M059J (cell line): ENCODE measurements around the gene SLC6A11. TPM values are rescaled to one million over a fixed set of nuclear protein-coding genes. Genes with fewer than 3 reads are reported as not detected.
A peak's percentile ranks its signal among the peaks of the same experiment; 100 is the strongest.

Experiments
- DNase-seq: peaks from one replicate; pipeline ENCODE4 v3.0.0-alpha.2; 2012; ENCODE audit warnings: low read depth
- total RNA-seq: library from RNA; depleted of rRNA; stranded (reverse); fragments of >200 nt; shearing (Covaris generic); gene quantifications from 2 replicates; pipeline ENCODE4 v1.2.3, GENCODE V29; 2014

SLC6A11 gene
- total RNA-seq, 1 experiment from 2014 or later, result not detected

DNA sequence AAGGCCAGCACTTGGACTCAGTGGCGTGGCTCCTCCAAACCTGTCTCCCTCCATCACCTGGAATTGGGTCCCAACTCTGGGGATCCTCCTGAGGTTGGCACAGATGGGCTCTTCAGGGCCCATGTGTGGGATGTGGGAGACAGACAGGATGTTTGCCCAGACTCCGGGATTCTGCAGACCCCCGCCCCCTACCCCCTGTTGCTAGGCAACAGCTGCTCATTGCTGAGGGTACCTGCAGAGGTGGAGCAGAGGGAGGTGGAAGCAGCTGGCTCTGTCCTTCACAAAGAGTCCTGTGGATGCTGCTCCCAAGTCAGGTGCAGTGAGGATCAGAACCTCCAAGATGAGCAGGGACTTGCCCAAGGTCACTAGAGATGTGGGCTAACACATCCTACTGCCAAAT is 136.5 kb downstream of the SLC6A11 start:
- no peak for DNase-seq

DNA sequence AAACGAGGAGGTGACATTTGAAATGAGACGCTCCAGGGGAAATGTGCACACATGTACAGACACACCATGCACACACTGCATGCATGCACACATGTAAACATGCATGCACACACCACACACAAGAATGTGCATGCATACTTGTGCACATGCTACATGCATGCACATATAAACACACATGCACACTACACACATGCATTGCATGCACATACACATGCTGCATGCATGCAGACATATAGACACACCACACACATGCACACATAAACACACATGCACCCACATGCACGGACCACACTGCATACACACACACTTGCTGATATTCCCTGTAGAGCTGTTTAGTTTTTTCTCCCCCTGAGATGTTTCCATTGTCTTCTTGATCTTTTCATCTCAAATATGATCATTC is 138.7 kb downstream of the SLC6A11 start:
- DNase-seq, result no peak

DNA sequence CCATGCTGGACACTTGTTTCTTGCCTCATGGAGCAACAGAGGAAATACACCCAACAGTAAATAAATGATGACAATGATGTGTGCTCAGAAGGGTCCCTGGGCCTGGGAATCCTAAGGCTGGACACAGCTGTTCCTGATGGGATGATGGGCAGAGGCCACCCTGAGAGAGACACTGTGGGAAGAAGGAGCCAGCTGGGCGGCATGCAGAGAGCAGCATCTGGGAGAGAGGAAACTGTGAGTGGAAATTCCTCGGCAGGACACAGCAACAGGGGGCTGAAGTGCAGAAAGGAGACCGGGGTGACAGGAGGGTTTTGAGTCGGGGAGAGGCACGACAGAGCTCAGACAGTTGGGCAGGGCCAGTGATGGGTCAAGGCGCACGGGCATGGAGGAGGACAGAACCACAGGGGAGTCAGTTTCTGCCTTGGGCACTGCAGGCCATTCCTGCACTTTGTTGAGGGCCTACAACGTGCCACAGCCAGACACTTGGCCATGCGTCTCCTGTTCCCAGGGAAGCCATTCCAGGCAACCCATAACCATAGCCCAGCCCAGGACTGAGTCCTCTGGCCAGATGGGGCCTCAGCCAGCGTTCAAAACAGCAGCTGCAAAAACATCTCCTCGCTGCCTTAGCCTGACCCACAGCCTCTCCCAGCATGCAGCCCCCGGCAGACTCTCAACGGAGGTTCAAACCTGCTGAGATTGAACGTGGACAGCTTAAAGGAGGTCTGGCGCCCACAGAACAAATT is 139.9 kb downstream of the SLC6A11 start:
- DNase-seq, result no peak

DNA sequence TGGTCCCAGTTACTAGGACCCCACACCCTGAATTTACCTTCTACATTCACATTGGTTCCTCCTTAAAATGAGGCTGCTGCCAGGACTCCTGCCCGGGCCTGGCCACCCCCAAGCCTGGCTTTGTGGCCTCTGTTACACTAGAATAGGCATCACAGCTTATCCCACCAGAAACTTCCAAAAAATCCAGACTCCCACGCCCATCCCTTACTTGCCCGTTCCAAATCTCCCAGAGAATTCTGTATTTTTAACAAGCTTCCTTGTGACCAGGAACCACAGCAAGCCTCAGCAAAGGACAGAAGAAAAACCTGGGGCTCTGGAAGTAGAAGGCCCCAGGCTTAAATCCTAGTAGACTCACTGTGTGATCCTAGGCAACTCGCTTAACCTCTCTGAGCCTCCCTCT is 140.5 kb downstream of the SLC6A11 start:
- no peak for DNase-seq

DNA sequence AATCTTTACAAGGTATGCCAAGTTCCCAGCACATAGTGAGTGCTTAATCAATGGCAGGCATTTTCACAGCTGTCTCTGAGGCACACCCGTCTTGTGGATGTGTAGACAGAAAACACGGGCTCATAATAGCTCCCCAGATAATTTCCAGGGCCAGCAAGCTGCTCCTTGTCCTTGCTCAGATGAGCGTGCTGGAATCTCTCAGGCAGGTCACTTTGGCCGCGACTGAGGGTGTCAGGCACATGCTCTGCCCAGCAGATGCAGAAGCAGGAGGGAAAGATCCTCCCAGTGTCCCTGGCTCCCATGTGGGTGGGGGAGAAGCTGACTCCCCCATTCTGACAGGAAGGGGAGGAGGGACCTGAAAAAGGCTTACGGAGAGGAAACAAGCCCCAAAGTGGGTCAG is 141.0 kb downstream of the SLC6A11 start:
- no peak for DNase-seq

DNA sequence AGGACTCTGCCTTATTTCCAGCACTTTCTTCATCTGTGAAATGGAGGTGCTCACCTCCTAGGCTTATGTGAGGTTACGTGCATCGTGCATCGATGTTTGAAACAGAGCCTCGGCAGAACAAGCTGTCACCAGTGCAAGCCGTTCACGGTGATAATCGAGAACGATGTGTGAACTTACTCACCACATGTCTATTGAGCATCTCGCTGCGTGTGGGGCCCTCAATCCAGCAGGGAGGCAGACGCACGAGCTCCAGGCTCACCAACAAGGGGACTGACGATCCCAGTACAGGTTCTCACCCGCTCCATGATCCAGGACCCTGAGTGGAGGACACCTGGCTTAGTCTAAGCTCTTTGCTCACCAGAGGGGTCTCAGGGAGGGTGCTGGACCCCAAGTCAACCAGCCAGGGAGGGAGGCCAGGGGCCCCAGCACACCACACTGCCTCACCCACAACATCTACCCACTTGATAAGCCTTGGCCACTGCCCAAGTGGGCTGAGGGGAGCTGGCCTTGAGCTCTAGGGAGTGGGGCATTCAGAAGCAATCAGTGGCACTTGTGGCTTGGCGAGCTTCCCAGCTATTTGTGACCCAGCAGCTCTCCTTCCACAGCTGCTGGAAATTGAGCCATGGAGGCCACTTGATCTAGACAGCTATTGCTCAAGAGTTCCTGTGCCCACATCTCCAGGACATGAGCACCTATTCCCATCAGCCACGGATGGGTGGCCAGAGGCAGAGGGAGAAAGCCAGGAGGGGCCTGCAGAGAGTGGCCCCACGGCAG is 142.1 kb downstream of the SLC6A11 start:
- peak; percentile 44 for DNase-seq

DNA sequence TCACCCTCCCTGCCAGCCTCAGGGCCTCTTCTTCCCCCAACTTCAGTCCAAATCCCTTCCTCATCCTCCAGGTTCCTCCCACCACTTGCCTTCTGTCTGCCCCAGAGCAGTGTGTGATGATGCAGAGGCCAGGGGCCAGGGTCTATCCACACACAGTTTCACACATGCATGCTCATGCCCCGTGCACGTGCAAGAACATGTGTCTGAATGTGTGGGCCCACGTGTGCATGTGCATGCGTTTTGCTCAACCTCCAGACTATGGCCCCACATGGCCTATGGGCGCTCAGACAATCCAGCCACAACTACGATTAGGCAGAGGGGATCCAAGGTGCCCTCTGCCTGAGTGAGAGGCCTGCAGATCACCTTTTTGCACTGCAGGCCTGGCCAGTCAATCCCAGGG is 144.2 kb downstream of the SLC6A11 start:
- DNase-seq, result no peak

DNA sequence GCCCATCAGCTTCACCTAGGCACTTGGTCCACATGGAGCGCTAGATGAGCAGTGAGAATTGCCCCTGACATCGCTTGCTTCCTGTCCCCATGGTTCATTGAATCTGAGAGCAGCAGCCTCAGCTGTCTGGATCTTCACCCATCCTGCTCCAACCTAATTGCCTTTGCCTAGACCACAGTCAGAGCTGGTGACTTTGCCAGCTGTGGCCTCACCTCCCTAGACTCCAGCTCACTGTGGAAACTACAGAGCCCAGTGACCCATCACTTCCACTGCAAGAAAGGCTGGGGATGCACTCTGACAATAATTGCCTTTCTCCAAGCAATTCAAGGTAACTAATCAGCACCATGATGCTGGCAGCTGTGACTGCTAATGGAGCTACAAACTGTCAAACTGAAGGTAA is 145.9 kb downstream of the SLC6A11 start:
- DNase-seq, result no peak

DNA sequence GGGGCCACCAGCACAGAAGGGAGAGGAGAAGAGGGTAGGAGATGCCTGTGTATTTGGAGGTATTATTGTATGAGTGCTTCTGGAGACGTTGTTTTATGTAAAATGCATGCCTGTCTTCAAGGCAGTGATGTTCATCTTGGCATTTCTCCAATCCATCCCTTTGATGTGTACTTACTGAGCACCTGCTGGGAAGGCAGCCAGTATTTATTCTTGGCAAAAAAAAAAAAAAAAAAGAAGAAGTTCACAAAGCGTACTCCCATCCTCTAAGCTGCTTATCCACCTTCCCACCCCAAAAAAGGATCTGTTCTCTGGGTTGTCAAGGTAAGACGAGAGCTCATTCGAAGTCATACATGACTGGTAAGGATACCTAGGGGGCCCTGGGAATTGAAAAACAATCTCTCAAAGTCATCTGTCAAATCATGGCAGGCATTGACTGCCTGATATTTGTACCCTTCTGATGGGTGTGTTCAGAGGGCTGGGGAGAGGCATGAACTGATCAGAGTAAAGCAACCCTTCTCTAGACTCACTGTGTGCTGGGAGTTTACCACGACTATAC is 146.5 kb downstream of the SLC6A11 start:
- DNase-seq, result no peak

DNA sequence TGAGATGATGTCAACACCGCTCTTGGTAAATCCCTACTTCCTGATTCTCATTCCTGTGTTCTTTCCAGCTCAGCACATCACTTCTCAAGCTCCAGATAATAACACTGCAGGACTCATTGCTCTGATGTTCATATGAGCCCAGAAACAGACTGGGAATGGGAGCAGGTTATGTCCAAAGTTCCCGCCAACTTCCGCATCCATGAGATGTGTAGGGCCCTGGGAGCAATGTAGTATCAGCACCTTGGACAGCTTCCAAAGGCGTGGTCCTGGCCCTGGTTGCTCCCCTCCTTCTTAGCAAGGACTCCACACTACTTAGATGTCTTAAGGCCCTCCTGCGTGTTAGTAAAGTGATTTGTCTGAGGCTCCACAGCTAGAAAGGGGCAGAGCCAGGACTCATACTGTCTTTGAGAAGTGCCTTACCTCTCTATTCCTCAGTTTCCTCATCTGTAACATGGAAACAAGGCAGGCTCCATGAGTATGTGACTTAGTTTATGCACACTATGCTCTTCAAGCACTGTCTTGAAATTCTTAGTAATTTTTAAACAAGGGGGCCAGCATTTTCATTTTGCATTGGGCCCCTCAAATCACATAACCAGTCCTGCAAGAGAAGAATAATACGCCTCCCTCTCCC is 148.6 kb downstream of the SLC6A11 start:
- DNase-seq, result peak; percentile 14

DNA sequence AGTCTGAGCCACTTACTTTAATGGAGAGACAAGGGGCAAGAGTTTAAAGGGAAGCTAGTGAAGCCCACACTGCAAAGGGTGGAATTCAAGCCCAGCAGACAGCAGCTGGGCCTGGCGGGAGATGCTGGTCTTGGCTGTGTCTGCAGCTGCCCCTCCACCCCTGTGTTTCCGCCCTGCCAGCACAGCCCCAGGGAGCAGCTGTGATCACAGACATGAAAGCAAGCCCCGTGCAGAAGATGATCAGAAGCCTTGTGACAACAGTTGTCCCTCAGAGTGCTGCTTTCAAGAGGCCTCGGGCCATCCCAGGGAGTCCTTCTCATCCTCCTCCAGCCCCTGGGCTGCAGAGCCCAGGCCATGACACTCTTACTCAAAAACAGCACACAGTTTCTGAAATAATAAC is 152.4 kb downstream of the SLC6A11 start:
- no peak for DNase-seq

DNA sequence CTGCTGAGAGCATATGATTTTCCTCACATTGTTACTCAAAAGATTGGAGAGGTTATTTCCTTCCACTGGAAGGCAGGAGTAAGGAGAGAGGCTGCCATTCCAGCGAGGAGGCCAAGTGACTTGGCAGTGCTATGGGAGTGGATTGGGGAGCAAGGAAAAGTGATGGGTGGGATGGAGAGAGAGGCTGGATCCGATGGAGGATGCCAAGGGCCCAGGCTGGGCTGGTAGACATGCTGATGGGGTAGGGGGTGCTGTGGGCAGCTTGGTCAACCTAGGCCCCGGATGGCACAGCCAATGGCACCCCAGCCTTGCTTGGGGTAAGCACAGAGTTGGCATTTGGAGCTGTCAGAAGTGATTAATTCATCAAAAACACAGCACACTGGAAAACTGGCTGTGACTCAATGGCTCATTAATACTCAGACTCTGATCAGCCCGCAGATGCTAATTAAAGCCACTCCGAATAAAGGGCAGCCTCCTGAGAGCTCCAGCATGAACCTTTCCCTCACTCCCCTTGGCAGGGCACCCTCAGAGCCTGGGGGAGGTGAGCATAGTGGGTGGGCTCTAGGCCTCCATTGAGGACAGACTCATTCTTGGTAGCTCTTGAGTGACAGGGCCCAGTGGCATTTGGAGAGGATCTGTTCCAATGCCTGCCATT is 154.4 kb downstream of the SLC6A11 start:
- no peak for DNase-seq

DNA sequence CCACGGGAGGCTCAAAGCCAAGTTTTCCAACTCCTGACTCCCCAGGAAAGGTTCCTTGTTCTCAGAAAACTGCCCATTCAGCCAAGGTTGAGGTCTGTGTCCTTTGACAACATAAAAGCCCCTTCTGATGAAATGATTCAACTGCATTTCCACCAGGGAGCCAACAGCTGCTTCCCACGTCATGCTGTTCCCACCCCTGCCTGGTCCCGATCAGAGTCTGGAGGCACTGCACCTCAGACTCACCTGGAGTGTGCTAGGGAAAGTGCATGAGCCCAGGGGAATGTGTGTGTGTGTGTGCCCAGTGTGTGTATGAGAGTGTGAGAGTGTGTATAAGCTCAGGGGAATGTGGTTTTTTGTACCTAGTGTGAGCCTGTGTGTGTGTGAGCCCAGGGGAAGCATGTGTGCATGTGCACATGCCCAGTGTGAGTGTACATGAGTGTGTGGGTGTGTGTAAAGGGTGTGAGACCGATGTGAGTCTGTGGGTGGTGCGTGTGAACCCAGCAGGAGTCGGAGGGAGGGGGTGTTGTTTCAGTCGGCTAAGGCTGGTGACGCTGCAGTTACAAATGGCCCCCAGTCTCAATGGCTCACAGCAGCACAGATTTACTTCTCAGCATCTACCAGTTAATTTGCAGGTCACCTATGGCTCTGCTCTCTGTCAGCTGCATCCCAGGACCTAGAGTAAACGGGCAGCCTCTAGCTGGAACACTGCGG is 156.2 kb downstream of the SLC6A11 start:
- no peak for DNase-seq

DNA sequence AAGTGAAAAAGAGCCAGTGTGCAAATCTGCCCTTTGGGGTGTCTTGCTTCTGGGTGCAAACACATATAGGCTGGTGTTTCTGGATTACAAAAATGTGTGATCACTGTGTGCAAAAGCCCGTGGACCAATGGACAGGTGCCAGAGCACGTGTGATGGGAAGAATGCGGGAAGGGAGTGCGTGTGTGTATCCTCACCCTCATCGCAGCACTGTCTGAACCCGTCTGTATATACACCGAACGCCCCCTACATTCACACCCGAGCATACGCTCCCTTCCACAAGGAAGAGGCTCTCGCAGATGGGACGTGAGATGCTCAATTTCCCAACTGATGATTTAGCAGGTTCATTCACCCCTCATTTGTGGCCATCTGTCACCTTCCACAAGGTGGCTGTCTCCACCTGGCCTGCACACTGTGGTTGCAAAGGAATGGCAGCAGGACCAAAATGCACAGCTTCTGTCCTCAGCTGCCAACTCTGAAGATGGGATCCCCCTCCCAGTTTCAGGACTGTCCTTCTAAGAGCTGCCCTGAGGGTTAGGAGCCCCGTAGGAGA is 157.1 kb downstream of the SLC6A11 start:
- DNase-seq, result no peak

DNA sequence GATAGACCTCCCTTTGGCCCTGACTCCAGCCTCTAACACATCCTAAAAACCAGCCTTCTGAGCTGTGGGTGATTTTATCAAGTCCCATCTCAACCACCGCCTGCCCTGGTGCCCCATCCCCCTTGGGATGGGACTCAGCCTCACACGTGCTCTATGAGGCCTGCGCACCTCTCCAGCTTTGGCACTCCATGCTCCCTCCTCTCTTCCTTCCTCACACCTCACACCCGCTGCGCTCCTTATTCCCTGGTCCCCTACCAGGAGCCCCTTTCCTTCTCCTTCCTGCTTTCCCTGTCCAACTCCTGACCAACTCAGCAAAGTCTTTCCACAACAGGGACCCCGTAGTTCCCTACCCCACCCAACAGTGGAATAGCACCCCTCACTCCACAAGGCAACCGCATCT is 158.1 kb downstream of the SLC6A11 start:
- DNase-seq, result no peak

DNA sequence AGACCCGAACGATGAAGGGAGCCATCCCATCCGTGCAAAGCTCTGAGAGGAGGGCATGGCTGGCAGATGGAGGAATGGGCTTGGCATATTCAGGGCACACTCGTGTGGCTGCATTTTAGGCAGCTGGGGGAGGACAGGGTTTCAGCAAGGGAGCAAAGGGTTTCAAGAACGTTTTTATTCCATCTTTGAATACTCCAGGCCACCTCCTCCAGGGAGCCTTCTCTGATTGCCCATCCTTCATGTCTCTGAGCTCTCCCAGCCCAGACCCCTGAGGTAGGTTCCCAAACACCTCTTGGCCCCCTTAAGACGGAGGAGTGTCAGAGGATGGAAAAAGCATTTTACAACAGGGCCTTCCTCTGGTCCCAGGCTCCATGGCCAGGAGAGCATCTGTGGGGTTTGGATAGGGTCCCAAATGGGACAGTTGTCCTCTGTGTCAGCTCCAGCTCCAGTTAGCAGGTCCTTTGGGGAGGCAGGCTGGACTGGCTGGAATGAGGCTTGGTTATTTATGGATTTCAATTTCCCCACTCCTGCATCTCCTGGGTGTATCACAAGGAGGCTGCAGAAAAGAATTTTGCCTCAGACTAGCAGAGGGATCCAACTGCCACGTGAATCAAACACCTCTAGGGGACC is 158.8 kb downstream of the SLC6A11 start:
- no peak for DNase-seq

DNA sequence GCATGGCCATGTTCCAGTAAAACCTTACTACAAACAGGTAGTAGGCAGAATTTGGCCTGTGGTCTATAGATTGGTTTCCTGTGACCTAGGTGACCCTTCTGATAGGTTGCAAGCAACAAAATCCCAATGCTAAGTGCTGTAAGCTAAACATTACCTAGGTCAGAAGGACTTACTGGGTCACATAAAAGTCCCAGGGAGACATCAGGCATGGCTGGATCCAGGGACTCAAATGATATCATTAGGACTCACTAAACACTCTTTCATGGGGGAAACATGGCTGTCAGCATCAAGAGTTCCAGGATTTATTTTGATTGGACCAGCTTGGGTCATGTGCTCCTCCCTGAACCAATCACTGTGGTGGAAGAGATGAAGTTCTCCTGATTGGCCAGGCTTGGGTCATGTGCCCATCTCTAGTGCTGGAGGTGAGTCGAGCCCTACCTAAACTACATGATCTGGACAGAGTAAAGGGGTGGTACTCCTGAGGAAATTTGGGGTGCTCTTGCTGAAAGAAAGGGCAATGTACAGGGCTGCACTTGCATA is 159.7 kb downstream of the SLC6A11 start:
- DNase-seq, result no peak

DNA sequence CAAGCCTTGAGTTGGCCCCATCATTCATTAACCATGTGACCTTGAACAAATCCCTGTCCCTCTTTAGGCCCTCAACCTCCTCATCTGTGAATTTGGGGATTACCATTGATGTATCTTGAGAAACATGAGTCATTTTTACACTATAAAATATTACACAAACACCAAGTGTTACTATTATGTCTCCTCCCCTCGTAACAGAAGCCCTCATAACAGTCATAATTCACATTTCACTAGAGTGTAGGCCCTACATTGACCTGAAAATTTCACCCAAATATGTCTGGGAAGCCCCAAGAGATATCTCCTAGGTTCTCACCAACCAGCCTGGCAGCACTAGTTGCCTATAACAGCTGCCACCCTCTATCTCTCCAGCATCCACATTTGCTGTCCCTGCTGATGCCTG is 160.7 kb downstream of the SLC6A11 start:
- DNase-seq, result no peak

DNA sequence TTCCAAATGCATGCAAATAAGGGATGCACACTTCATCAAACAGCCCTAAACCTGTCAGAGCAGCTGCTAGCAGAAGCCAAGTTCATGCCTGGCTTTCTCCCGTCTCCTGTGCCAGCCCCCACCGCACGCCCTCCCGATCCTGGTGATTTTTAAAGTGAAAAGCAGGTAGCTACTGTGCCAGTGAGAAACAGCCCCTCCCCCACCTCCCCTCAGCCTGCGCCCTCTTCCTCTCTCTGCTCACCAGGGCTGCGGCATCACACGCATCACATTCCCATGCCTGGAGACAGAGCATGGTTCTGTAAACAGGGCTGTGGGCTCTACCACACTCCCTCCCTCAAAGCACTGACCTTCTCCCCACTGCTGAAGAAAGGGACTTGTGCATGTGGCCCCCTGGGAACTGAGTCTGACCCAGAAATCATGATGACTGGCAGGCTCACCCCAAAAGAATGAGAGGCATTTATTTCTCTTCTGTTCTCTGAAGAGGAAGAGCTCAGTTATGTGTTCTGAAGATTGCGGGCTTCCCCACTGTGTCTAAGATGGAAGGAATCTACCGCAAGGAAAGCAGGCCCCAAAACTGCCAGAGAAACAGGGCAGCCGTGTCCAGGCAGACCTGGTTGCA is 162.0 kb downstream of the SLC6A11 start:
- peak; percentile 70 for DNase-seq

DNA sequence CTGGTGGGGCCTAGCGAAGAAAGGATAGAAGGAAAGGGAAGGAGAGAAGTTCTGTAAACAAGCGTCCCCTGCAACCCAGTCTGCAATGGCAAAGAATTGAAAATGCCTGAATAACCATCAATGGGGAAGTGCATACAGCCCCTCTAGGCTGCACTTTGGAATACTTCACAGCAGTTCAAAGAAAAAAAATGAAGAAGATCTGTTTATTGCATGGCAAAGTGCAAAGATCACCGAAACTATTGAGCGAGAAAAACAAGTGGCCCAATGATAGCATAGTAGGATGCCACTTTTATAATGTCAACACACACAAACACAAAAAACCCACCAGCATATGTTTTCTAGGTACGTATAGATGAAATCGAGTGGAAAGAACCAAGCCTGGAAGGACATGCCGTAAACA is 162.9 kb downstream of the SLC6A11 start:
- DNase-seq, result no peak
